SIG-M5 treated with dmso at 0.1 percent for 504 hours (cell line): ENCODE data around the gene OMG.
"Not testable (repeated sequence)": the region's sequence is repeated elsewhere in the genome, so short reads cannot be mapped to it uniquely, and the experiment has no call there.

Source experiments
- DNase-seq: peaks from one replicate; lab custom pipeline; 2025; ENCODE audit not compliant: unreplicated experiment; lab: John Stamatoyannopoulos, UW

The OMG gene, protein sequence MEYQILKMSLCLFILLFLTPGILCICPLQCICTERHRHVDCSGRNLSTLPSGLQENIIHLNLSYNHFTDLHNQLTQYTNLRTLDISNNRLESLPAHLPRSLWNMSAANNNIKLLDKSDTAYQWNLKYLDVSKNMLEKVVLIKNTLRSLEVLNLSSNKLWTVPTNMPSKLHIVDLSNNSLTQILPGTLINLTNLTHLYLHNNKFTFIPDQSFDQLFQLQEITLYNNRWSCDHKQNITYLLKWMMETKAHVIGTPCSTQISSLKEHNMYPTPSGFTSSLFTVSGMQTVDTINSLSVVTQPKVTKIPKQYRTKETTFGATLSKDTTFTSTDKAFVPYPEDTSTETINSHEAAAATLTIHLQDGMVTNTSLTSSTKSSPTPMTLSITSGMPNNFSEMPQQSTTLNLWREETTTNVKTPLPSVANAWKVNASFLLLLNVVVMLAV

DNA sequence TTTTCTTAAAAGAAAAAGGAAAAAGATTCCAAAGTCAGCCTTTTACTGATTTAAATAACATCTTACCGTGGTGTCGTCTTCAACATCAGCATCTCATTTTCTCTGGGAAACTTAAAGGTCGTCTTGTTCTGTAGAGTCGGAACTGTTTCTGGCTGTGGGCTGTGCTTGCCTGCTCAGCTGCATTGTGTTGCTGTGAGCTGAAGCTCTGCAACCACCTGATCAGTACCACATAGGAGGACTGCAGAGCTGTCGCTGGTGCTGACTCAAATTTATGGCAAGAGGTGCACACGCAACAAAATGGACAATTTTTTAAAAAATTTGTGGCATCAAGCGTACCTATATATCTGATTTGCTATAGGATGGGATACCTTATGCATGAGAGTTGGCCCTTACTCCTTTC lies at the start of gene OMG:
Gene OMG (minus strand): TSS at position 150 of the 400 bp plus-strand sequence. CDS start 908 bp downstream, outside the sequence.
- no peak for DNase-seq

DNA sequence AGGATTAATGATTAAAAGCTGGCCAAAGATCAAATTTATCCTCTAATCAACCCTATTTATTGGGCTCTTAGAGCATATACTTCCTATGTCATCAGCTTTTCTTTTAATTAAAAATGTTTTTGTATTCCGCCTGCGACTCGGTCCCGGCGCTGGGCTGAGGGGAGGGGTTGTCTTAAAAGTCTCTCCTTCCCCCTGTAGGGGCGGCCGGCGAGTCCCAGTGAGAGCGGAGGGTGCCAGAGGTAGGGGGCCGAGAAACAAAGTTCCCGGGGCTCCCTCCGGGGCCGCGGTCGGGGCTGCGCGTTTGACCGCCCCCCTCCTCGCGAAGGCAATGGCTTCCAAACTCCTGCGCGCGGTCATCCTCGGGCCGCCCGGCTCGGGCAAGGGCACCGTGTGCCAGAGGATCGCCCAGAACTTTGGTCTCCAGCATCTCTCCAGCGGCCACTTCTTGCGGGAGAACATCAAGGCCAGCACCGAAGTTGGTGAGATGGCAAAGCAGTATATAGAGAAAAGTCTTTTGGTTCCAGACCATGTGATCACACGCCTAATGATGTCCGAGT lies 48.2 kb upstream of the OMG start:
- DNase-seq = not testable (repeated sequence)

DNA sequence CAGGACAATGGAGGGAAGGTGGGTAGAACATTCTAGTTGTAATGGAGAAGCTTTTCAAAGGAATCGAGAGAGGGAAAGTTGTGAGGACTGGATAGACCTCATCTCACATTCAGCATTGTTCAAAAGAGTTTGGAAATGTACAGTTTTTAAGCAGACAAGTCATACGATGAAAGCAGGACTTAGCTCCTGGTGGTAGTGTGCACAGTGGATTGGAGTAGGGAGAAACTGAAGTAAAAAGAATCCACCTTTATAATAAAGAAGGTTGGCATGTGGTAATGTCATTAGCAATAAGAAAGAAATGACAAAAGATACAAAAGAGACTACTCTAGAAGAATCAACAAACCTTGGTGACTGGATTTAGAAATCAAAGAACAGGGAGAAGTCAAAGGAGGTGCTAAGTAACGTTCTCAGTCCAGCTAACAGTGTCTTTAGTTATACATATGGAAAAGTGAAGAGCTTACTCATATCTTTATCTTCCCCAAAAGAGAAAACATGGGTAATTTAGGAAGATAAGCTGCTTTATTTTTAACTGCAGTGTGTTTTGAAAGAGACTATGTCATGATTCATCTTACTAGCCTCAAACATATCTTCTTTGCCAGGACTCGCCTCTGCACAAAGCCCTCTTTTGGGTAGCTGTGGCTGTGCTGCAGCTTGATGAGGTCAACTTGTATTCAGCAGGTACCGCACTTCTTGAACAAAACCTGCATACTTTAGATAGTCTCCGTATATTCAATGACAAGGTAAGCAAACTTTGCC lies 43.0 kb upstream of the OMG start:
- peak; percentile 67 for DNase-seq

DNA sequence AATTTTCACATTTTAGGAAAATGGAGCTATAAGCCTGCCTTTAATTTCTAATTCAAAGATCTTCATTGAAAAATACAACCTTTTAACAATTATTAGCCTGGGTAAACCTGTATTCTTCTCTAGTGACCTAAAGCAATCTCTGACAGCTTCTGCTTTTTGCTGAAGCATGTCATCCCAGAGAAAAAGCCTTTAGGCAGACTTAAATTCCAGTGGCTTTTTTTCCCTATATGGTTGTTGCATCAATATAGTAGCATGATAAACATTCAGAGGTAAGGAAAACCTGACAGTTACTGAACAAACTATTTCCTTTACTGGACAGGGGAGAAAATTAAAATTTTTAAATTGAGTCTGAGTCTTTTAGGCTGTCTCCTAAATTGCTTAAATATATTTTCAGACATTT lies 32.2 kb upstream of the OMG start:
- DNase-seq = no peak

DNA sequence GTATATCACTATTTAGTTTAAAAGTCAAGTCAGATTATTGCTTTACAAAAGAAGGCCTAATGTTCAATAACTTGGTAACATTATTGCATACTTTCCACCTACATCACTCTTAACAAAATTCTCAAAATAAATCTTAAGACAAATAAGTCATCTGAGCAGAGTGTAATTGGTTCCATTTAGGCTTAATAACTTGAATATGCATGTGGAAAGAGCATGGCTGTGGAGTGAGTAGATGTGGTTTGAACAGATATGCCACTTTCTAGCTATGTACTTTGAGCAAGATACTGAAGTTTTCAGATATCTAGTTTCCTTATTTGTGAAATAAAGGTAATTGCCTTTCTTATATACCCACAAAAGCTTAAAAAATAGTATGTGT lies 31.1 kb upstream of the OMG start:
- no peak for DNase-seq

DNA sequence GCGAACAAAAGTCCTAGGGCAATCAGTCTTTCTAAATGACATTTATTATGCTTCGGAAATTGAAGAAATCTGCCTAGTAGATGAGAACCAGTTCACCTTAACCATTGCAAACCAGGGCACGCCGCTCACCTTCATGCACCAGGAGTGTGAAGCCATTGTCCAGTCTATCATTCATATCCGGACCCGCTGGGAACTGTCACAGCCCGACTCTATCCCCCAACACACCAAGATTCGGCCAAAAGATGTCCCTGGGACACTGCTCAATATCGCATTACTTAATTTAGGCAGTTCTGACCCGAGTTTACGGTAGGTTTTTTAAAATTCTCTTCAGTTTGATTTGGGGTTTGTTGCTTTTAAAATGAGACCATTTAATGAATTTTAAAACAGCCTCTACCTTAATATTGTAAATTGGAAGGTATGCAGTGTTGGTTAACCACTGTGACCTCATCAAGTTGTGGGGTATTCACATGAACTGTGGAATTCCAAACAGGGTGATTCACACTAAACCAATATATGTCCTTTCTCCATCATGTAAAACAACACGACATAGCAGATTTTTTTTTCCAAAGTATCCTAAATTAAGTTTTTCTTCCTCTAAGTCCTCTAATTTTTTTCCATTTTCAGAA lies 30.6 kb upstream of the OMG start:
- no peak for DNase-seq

DNA sequence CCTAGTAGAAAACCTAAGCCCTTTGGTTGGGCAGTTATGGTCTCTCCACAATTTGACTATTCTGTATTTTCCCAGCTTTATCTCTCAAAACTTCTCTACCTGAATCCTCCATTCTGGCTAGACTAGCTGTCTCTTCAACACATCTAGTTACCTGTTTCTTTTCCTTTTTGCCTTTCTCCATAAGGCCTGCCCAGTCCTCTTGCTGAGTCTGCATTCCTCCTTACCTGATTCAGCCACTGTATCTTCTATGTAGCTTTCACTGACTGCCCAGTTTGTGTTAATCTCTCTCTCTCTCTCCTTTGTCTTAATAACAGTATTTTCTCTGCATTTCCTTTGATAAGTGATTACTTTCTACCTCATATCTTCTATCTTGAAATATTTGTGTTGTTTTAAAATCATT lies 26.5 kb upstream of the OMG start:
- no peak for DNase-seq

DNA sequence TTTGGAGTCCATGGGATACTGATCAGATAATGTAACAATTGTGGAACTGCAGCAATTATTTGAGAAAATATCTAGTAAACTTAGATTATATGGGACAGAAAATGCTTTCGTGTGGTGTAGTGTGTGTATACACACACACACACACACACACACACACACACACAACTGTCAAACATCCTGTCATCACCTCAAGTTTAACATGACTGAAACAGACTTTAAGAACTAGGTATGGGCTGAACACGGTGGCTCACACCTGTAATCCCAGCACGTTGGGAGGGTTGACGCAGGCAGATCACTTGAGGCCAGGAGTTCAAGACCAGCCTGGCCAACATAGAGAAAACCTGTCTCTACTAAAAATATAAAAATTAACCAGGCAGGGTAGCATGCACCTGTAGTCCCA lies 24.9 kb upstream of the OMG start:
- no peak for DNase-seq

DNA sequence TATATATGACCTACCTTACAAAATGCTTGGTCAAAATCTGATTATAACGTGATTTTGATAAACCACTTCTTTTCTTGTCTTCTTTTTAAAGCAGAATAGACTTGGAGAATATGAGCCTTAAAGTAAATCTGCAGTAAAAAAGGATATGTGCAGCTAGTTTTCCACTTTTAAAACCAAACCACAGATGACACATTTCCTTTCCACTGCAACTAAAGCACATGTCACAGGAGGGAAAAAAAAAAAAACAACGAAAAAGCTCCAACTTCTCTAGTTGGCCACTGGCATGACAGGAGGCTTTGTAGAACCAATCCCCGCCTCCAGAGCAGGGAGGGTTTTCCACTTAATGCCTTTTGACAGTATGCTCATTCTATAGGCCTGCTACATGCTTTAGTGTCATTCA lies 24.4 kb upstream of the OMG start, which contains the start of gene EVI2A:
Gene EVI2A (minus strand): TSS at position 142 of the 400 bp plus-strand sequence. CDS start 2,609 bp downstream, outside the sequence.
- peak; percentile 94 for DNase-seq

DNA sequence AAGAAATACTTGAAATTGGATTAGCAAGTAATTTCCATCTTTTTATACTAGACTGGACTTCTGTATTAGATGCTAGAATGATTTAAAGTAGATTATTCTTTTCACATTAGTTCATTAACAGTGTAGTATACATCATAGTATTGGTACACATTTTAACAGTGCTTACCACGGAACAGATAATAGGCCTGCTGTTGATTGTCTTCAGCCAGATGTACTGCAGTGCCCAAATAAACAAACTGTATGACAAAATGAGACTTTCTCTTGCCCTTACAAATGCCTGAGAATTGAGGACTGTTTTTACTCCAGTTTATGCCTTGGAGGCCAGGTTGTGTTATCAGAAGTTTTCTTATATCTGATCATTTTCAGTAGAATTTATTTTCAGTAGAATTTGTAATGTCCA lies 23.8 kb upstream of the OMG start:
- DNase-seq = peak; percentile 41

DNA sequence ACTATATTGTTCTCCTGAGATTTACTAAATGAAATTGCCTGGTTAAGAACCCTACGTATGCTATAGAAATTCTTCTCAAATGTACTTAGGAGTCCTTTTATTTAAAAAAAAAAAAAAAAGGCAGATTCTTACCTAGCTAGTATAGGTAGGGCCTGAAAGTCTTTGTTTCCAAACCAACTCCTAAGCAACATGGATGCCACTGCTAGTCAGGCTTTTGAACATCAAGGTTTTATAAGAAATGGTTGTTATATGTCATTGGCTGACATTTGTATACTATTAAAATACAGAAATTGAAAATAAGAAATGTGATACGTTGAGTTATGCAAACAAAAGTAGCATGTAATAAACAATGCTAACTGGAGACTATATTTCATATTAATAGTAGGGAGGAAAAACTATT lies 23.2 kb upstream of the OMG start:
- DNase-seq = no peak

DNA sequence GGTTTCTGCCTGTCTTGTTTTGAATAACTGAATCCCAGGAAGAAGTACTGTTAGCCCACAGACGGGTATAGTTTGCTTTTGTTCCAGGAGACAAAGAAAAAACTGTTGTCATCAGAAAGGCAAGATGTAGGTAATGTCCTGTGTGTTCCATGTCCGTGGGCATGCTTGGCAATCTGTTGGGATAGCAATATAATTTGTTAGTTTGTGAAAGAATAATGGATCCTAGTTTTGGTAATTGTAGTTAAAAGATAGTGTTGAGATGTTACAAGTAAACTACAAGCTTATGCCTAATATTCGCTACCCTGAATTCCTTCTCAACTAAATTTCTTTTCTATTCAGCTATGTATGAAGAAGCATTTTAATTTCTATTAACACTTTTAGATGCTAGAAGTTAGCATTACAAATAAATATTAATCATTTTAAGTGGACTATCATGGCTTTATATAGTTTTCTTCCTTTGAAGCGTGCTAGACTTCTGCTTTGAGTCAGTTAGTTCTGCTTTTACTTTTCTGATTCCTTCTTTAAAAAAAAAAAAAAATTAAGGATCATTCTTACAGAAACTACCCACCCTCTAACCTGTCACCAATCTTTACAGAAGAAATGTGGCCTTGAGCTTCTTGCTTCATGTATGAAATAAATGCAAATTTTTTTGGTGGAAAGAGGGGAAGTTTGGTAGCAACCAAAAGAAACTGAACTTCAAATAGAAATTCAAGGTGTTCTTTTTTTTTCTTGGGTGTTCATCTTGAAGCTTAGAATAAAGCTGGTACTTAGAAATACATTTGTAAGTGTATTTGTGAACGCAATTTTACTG lies 22.0 kb upstream of the OMG start:
- peak; percentile 76 for DNase-seq

DNA sequence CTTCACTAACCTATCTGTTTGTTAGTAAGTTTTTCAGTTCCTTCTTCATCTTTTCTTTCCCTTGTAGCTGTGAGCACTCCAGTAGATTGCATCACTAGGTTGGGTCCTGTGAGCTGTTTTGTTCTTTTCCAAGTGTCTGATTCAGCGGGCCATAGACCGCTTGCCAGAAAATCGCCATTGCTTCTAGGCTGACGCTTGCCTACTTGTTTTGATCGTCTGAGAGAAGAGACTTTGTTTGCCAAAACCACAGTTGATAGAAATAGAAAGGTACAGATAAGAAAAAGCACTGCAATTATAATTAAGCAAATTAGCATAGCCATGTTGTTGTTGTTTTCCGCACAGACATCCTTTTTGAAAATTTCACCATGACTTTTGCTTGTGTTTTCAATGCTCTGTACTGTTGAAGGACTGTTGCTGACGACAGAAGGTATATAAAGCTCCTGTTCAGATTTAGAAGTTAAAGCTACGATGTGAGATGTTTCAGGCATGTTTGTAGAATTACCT lies 21.3 kb upstream of the OMG start:
- DNase-seq = peak; percentile 98

DNA sequence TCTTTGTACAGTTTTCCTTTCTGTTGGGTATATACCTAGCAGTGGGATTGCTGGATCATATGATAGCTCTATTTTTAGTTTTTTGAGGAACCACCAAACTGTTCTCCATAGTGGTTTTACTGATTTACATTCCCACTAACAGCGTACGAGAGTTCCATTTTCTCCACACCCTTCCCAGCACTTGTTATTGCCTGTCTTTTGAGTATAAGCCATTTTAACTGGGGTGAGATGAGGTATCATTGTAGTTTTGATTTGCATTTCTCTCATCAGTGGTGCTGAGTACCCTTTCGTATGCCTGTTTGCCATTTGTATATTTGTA lies 17.7 kb upstream of the OMG start:
- no peak for DNase-seq

DNA sequence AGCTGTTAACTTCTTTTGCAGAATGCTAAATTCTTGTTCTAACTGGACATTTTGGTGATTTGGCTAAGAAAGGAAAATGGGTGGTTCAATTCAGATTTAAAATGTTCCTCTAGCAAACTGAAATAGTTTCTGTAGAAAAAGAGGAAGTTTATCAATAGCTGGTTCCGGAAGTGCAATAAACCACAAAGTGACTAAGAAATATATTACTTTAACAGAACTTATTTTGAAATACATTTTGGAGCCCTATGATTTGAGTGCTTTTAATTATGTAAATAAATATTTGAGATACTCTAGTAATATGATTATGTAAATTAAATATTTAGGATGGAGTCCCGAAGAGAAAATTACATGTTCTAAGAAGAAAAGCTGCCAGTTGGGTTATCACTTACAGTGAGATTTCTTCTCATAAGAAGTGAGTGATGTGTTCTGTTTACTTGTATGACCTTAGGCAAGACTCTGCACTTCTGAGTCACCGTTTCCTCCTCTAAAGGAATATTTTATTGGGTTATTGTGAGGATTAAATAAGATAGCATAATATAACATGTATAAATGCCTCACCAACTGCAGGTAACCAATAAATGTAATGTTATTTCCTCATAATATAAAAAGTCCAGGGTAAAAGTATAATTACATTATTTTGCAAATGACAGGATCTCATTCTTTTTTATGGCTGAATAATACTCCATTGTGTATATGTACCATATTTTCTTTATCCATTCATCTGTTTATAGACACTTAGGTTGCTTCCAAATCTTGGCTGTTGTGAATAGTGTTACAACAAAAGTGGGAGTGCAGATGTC lies 17.1 kb upstream of the OMG start, which contains the start of gene EVI2B:
Gene EVI2B (minus strand): TSS at position 73 of the 800 bp plus-strand sequence. CDS start 8,445 bp downstream, outside the sequence.
- DNase-seq = peak; percentile 97

DNA sequence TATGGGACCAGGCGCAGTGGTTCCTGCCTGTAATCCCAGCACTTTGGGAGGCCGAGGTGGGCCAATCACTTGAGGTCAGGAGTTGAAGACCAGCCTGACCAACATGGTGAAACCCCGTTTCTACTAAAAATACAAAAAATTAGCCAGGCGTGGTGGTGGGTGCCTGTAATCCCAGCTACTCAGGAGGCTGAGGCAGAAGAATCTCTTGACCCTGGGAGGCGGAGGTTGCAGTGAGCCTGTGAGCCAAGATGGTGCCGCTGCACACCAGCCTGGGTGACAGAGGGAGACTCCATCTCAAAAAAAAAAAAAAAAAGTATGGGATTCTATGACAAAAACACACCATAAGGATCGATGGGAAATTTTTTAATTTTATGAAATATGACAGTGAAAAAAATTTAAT lies 15.2 kb upstream of the OMG start:
- not testable (repeated sequence) for DNase-seq

DNA sequence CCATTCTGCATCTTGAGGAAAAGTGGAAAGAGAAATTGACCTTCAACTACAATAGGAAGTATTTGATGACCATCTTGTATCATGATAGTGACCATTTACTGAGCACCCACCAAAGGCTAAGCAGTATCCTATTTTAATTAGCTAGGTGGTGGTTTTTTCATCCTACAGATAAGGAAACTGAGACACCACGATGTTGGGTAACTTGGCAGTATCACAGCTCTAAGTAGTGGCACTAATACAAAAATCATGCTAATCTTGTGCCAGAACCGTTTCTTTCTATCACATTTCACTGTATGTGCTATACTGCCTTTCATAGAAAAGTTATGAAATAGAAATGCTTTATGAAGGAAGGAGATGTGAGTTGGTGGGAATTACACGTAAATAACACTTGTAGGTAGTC lies 14.5 kb upstream of the OMG start:
- no peak for DNase-seq

DNA sequence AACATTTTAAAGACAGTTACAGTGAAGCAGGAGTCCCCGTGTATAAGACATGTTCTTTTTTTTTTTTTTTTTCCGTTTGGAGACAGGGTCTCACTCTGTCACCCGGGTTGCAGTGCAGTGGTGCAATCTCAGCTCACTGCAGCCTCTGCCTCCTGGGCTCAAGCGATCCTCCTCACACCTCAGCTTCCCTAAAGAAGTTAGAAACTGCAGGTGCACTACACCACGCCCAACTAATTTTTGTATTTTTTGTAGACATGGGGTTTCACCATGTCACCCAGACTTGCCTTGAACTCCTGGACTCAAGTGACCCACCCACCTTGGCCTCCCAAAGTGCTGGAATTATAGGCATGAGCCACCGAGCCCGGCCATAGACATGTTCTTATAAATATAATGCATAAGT lies 13.8 kb upstream of the OMG start:
- DNase-seq = peak; percentile 44

DNA sequence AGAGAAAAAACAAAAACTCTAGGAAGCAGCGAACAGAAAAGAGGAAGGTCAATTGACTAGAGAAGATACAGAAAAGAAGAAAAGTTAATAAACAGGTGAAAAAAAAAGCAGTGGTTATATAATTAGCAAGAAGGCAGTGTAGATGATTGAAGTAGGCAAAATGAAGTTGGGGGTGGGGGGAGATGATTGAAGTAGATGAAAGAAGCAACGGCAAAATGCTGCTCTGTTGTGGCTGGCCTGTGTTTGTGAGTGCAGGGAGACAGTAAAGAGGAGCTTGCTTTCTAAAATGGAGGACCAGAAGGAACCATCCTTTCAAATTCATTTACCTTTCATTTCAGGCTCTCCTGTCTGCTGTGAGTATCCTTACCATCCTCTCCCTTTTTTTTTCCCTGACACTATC lies 13.2 kb upstream of the OMG start:
- DNase-seq = peak; percentile 68

DNA sequence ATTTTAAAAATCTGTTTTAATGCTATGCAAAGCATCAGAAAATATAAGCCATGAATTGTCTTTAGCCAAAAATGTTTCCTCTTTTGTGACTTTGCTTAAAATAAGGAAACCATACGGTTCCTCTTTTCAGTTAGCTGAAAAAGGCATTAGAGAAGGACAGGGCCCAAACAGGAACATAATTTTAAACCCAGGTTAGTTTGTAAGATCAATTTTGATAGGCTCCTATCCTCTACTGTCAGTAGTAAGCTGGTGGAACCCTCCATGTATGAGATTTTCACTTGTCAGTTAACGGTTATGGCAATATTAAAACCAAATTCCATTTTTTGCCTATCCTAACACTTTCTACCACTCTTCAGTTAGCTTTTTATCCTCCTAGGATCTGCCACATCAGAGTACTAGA lies 12.5 kb upstream of the OMG start:
- peak; percentile 96 for DNase-seq
